ENCODE data around the gene RORB. TPM values are rescaled to one million over a fixed set of nuclear protein-coding genes. Genes with fewer than 3 reads are reported as not detected.

The RORB gene
- total RNA-seq, 4 donors from 2014 or later, result 0.13 to 1.5 (median 0.50) TPM

- no peaks in the 10 kb centered on the region for H3K9me3 ChIP-seq
- DNase-seq, result no peak
- no peaks in the 10 kb centered on the region for H3K36me3 ChIP-seq
- no peak overlapping the region for H3K27ac ChIP-seq
- no peaks in the 10 kb centered on the region for H3K27me3 ChIP-seq
- intact Hi-C loops (cut with DNase I), result no loop called here
- TF ChIP-seq POLR2A (IDR thresholded peaks at IDR 0.05) (no peak), CTCF (IDR thresholded peaks at IDR 0.05) (no peak)
- H3K4me1 ChIP-seq, result no peaks in the 10 kb centered on the region
- WGBS, 2 donors, result 25 to 38% methylated on average over 1 of the region's 1 CpG
- no peak overlapping the region for H3K4me3 ChIP-seq
Observed at GRCh38 chr9:74577956-74578355, 80.8 kb downstream of the RORB start.

DNA sequence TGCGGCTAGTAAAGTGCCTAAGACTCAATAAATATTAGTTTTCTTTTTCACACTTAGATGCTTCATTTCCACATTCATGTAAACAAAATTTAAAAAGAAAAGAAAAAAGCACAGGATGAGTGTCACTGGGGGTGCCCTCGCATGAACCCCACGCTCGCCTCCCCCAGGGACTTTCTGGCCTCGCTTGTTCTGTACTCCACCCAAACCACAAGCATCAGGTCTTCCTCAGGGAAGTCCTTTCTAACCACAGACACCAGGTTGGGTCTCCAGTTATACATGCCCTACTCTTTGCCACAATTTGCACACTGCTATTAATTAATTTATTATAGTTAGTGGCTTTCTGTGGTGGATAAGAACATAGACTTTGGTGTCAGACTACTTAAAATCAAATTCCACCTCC, 92.4 kb downstream of the RORB start:
- Histone ChIP-seq H3K4me3 (no peak overlapping the region), H3K27ac (no peak overlapping the region), H3K27me3 (no peaks in the 10 kb centered on the region), H3K4me1 (no peaks in the 10 kb centered on the region), H3K36me3 (no peaks in the 10 kb centered on the region), H3K9me3 (no peaks in the 10 kb centered on the region)
- TF ChIP-seq CTCF (IDR thresholded peaks at IDR 0.05), result no peak
- intact Hi-C loops (cut with DNase I), result no loop called here
- 61 to 76% methylated on average over 5 of the region's 5 CpGs for WGBS, 2 donors
- DNase-seq, result no peak

GRCh38 chr9:74595286-74595685, 98.2 kb downstream of the RORB start:
- TF ChIP-seq POLR2A (IDR thresholded peaks at IDR 0.05) (no peak), CTCF (IDR thresholded peaks at IDR 0.05) (no peak)
- Histone ChIP-seq H3K36me3 (no peaks in the 10 kb centered on the region), H3K27me3 (no peaks in the 10 kb centered on the region), H3K4me3 (no peak overlapping the region), H3K9me3 (no peaks in the 10 kb centered on the region), H3K27ac (no peak overlapping the region), H3K4me1 (no peaks in the 10 kb centered on the region)
- WGBS, 2 donors, result 43 to 62% methylated on average over 2 of the region's 2 CpGs
- no peak for DNase-seq
- intact Hi-C loops (cut with DNase I), result no loop called here

- Histone ChIP-seq H3K27ac (no peak overlapping the region), H3K36me3 (no peaks in the 10 kb centered on the region), H3K4me3 (no peak overlapping the region), H3K27me3 (no peaks in the 10 kb centered on the region), H3K4me1 (no peaks in the 10 kb centered on the region), H3K9me3 (no peaks in the 10 kb centered on the region)
- DNase-seq, result no peak
- no peak for TF ChIP-seq CTCF (IDR thresholded peaks at IDR 0.05)
- intact Hi-C loops (cut with DNase I), result no loop called here
- WGBS, 2 donors, result 67 to 84% methylated on average over 3 of the region's 3 CpGs
Observed at GRCh38 chr9:74598874-74599273, 101.7 kb downstream of the RORB start.

DNA sequence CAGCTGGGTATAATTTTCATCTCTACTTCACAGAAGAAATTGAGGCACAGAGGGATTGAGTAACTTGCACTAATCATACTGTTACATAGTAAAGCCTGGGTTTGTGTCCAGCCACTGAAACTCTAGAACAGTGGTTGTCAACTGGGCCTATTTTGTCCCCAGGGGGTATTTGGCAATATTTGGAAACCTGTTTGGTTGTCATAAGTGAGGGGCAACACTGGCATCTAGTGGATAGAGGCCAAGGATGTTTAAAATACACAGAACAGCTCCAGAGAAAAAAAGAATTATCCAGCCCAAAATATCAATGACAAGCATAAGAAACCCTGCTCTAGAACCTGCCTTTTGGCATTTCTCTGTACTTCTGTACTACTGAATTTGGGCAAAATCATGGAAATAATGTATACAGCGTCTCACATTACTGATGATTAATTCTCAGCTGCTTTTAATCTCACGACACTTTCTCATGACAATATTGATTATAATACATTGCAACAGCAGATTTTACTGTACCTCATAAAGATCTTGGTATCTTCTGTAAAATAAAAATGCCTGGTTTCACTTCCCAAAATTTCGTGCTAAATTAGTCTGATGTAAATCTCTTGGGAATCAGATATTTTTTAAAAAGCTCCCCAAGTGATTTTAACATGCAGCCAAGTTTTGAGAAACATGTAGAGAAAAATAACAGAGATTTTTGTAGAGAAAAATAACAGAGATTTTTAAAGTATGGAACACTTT, 112.7 kb downstream of the RORB start:
- WGBS, 2 donors, result 45 to 47% methylated on average over 3 of the region's 3 CpGs
- Histone ChIP-seq H3K27ac (no peak overlapping the region), H3K27me3 (no peaks in the 10 kb centered on the region), H3K9me3 (no peaks in the 10 kb centered on the region), H3K4me1 (no peaks in the 10 kb centered on the region), H3K4me3 (no peak overlapping the region), H3K36me3 (no peaks in the 10 kb centered on the region)
- no peak for DNase-seq
- TF ChIP-seq POLR2A (IDR thresholded peaks at IDR 0.05), result no peak
- intact Hi-C loops (cut with DNase I), result loop anchor here (10.0 kb wide), 1 partner anchor 65 kb away; no protein-coding TSS in a partner anchor

All from esophagus squamous epithelium (tissue), 5 donors.